HTR-8/SVneo (cell line): ENCODE data around the gene CSNK1E.
"Not testable (repeated sequence)": the region's sequence is repeated elsewhere in the genome, so short reads cannot be mapped to it uniquely, and the experiment has no call there.

Source experiments
- DNase-seq: peaks from one replicate; pipeline ENCODE4 v3.0.0; 2011; ENCODE audit warnings: low spot score, mixed read lengths; ENCODE audit not compliant: insufficient read length
- FAIRE-seq: peaks from 2 replicates; lab custom pipeline; 2011; peaks lifted over from hg19 to GRCh38; lab: Jason Lieb, UNC

Gene CSNK1E

GRCh38 chr22:38317122-38317994, at the start of gene CSNK1E:
TSS of gene CSNK1E (minus strand) at chr22:38317433. CDS start at chr22:38314157, 3,276 bp downstream.
- FAIRE-seq, result no peak

DNA sequence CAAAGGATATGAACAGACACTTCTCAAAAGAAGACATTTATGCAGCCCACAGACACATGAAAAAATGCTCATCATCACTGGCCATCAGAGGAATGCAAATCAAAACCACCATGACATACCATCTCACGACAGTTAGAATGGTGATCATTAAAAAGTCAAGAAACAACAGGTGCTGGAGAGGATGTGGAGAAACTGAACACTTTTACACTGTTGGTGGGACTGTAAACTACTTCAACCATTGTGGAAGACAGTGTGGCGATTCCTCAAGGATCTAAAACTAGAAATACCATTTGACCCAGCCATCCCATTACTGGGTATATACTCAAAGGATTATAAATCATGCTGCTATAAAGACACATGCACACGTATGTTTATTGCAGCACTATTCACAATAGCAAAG, 48.6 kb upstream of the CSNK1E start:
- DNase-seq, FAIRE-seq: not testable (repeated sequence)

More at GRCh38 chr22:38317122-38317994, at the start of gene CSNK1E:
- DNase-seq, result no peak

GRCh38 chr22:38365174-38365573, 47.9 kb upstream of the CSNK1E start:
- FAIRE-seq, DNase-seq: not testable (repeated sequence)

GRCh38 chr22:38360560-38360959, 43.3 kb upstream of the CSNK1E start:
- FAIRE-seq, DNase-seq: not testable (repeated sequence)

- FAIRE-seq, result not testable (repeated sequence)
Measured at GRCh38 chr22:38359817-38360216, 42.6 kb upstream of the CSNK1E start.

DNA sequence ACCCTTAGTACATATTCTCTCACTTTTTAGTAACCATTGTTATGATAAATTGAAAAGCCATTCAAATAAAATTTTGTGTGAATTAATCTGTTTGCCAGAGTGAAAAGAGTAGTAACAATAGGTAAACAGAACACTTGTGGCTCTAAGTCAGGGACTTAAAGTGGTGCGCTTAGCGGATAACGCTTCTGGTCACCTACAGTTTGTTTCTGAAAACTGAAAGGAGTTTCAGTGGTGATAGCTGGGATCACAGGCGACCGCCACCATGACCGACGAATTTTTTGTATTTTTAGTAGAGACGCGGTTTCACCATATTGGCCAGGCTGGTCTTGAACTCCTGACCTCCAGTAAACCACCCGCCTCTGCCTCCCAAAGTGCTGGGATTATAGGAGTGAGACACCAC, 40.7 kb upstream of the CSNK1E start:
- not testable (repeated sequence) for DNase-seq, FAIRE-seq

More at GRCh38 chr22:38359817-38360216, 42.6 kb upstream of the CSNK1E start:
- DNase-seq, result not testable (repeated sequence)

DNA sequence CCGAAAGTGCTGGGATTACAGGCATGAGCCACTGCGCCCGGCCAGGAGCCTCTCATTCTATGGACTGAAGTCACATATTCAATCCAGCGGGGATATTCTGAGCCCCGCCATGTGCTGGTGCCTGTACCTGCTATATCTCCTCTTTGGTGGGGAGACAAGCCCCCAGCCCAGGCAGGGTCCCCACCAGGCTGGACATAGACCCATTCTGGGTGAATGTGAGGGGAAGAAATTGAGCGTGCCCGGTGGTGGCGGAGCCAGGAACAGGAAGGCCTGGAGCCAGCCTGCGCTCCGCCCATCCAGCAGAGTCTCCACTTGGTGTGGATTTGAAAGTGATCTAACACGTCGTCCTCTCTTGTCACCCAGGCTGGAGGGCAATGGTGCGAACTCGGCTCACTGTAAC, 38.0 kb upstream of the CSNK1E start:
- DNase-seq (no peak), FAIRE-seq (no peak)

GRCh38 chr22:38353701-38354100, 36.5 kb upstream of the CSNK1E start:
- no peak for FAIRE-seq
- no peak for DNase-seq

DNA sequence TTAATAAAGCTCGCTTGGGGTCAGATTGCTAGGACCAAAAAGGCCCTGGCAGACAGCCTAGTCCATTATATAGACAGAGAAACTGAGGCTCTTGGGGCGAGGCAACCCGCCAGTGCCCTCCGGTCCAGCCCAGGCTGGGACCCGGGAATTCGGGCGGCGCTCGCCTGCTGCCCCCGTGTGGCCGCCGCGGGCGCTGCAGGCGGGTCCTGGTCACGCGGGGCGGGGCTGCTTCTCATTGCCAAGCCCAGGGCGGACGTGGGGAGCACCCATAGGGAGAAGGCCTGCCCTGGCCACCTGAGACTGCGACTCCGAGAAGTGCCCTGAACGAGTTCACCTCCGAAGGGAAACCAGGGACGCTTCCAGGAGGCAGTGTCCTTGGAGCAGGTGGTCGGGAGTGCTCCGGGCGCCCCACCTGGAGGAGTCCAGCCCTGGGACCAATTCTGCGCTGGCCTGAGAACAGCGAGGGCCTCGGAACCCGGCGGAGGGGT, 36.0 kb upstream of the CSNK1E start:
- peak; percentile 56 for DNase-seq

GRCh38 chr22:38352436-38352835, 35.2 kb upstream of the CSNK1E start:
- FAIRE-seq (no peak), DNase-seq (no peak)

More for the DNA sequence above, 36.0 kb upstream of the CSNK1E start:
- no peak for FAIRE-seq

DNA sequence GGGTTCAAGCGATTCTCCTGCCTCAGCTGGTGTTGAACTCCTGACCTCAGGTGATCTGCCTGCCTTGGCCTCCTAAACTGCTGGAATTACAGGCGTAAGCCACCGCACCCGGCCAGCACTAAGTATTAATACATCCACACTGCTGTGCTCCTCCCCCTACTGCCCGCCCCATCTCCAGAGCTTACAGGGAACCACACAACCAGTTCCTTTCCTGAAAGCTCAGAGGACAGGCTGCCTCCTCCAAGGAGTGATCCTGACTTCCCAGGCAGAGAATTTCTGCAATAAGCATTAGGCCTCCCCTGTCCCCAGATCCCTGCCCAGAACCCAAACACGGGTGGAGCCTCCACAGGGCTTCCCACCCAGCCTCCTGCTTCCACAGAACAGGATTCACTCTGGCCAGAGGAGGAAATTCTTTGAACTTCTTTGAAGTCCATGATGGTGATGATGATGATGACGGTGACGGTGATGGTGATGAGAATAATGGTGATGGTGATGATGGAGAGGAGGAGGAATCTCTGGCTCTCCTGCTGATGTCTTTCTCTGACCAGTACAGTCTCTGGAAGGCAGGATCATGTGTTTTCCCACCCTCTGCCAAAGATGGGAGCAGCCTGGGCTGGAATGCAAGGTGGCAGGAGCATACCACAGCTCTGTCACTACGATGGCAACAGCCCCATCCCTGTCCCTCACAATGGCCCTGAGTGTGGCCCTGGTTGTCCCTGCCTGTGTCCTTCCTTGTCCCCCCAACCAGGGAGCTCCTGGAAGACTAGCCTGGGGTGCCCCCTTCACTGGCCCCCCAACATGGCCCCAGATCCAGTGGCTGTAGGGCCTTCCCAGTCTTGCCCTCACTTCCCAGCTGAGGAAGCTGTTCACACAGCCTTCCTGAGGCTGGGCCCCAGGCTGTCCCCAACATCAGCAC, 33.5 kb upstream of the CSNK1E start:
- DNase-seq, result no peak

GRCh38 chr22:38348751-38349496, 31.7 kb upstream of the CSNK1E start:
- no peak for DNase-seq
- FAIRE-seq, result no peak

More for the DNA sequence above, 33.5 kb upstream of the CSNK1E start:
- FAIRE-seq, result no peak

- DNase-seq (no peak), FAIRE-seq (peak; percentile 59)
Measured at GRCh38 chr22:38347944-38348750, 30.9 kb upstream of the CSNK1E start.

DNA sequence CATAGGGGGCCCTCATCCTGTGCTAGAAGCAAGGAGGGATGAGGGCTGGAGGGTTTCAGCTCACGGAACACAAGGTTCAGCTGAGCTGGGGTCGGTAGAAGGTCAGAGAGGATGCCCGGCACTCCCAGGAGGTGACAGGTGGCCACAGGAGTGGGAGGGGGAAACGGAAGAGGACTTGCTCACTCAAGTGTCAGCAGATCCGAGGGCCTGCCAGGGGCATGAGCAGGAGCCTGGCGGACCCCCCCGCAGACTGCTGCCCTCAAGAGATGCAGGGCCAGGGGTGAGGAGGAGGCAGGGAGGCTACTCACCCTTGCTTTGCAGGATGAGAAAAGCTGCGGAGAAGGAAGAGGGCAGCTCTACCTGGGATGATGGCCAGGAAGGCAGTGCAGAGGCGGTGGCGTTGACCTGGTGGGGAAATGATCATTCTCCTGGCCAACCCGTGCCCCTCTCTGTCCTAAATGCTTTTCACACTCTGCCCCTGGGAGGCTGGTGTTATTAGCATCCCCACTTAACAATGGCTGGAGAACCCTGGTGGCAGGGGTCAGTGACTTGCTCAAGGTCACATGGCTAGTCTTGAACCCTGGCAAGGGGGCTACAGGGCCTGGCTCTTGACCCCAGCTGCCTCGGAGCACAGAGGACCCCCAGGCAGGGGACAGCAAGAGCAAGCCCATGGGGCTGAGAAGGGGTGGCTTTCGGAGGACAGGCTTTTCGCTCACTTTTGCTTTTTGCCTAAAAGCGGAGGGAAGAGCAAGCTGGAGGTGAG, 30.1 kb upstream of the CSNK1E start:
- FAIRE-seq, result no peak
- no peak for DNase-seq

- DNase-seq, result no peak
- FAIRE-seq, result no peak
Measured at GRCh38 chr22:38346506-38346905, 29.3 kb upstream of the CSNK1E start.

DNA sequence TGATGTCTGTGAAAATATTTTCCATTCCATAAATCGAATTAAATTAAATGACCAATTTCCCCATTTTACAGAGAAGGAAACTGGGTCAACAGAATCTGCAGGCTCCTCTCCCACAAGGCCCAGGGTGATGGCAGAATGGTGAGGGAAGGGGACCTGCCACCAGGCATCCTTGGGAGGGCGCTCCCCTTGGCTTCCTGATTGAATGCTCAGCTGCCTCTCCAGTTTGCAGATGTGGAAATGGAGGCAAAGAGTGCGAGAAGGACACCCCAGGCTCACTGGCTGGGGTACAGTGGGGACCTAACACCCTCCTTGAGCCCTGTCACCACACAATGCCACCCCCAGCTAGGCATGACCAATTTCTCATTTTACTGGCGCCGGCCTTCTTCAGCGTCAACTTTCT, 28.5 kb upstream of the CSNK1E start:
- DNase-seq, result no peak
- no peak for FAIRE-seq

GRCh38 chr22:38339893-38340292, 22.7 kb upstream of the CSNK1E start:
- FAIRE-seq, DNase-seq: not testable (repeated sequence)

DNA sequence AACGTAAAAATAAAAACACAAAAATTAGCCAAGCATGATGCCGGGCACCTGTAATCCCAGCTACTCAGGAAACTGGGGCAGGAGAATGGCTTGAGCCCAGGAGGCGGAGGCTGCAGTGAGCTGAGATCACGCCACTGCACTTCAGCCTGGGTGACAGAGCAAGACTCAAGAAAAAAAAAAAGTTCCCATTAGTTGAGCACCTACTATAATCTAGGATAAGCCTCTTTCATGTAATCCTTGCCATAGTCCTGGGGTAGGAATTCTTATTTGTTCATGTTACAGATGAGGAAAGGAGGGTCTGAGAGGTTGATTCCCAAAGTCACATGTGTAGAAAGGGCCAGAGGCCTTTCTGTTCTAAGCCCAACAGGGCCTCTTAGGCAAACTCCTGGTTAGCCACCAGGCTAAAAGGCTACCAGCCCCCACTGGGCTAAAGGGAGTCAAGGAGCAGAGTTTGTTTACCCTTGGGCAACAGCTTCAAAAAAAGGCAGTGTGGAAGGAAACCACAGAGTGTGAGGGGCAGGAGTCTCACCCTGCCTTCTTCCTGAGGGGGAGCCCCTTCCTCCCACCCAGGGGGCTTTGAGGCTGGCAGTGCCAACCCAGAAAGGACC, 21.6 kb upstream of the CSNK1E start:
- FAIRE-seq (no peak), DNase-seq (no peak)
